HG02884 (cell line): Measurements from ENCODE around the gene BIRC2.
"Not testable (repeated sequence)": the region's sequence is repeated elsewhere in the genome, so short reads cannot be mapped to it uniquely, and the experiment has no call there.

Source experiments
- ATAC-seq: cut with Tn5 transposase; IDR thresholded peaks from one replicate; pipeline ENCODE4 v1.9.1; 2021; ENCODE audit warnings: mild to moderate bottlenecking, moderate library complexity; ENCODE audit not compliant: unreplicated experiment

BIRC2 gene

GRCh38 chr11:102346748-102347461, at the start of gene BIRC2:
Gene BIRC2, plus strand, starts transcription at chr11:102347214. Its CDS starts 2,641 bp downstream, at chr11:102349855.
- ATAC-seq = peak; percentile 77

- ATAC-seq = not testable (repeated sequence)
Observed at GRCh38 chr11:102300837-102301236, 46.2 kb upstream of the BIRC2 start.

DNA sequence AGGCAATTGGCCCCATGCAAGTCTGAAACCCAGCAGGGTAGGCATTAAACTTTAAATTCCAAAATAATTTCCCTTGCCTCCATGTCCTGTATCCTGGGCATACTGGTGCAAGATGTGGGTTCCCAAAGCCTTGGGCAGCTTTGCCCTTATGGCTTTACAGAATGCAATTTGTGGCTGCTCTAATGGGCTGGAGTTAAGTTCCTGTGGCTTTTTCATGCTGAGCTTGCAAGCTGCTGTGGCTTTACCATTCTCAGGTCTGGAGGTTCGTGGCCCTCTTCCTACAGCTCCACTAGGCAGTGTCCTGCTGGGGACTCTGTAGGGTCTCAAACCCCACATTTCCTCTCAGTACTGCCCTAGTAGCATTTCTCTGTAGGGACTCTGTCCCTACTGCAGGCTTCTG, 44.8 kb upstream of the BIRC2 start:
- no peak for ATAC-seq

- ATAC-seq = no peak
Observed at GRCh38 chr11:102304686-102305085, 42.3 kb upstream of the BIRC2 start.

GRCh38 chr11:102305352-102306047, 41.5 kb upstream of the BIRC2 start:
- ATAC-seq = no peak

GRCh38 chr11:102306048-102306597, 40.9 kb upstream of the BIRC2 start:
- no peak for ATAC-seq

DNA sequence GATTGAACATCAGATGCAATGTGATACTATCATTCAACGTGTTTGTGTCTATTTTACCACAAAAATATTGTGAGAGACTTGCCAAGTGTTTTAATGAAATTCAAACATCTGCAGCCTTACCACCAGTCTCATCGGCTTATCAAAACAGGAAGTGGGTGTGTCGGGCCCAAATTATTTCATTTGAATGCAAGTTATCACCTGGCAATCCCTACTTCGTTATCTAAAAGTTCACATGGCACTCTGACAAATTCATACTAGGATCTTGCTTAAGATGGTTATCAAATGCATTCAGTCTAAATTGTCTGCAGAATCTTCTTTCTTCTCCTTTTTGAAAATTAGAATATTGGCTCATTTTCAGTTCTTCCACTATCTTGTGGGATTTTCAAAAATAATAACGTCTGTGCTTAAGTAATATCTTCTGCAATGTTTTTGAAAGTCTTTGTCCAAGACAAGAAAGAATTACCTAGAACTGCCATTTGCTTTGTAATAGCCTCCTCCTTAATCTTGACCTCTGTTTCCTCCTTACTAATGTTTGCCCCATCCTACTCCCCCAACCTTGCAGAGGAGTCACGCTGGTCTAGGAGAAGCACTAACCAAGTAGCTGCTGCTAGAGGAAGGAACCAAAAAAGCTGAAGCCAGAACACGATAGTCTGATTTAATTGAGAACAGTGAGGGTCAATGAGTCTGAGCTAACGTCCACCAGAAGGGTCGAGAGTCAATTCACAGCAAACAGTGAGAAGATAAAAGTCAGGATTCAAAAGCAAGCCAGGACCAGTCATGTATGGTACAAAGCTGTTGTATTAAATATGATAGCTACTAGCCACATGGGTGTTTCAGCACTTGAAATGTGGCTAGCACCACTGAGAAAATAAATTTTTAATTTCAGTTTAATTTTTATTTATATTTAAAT, 39.9 kb upstream of the BIRC2 start:
- ATAC-seq = no peak

DNA sequence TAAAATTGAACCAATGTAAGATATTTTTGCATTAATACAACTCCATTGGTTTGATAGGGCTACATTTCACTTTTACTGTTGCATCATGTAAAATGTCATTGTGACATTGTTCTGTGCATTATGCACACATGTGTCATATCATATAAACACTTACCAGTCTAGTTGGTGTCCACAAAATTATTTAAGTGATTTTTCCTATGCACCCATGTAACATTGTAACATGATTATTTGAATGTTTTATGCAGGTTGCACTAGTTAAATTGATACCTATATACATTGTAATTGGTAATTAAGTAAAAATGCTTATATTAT, 39.3 kb upstream of the BIRC2 start:
- no peak for ATAC-seq

DNA sequence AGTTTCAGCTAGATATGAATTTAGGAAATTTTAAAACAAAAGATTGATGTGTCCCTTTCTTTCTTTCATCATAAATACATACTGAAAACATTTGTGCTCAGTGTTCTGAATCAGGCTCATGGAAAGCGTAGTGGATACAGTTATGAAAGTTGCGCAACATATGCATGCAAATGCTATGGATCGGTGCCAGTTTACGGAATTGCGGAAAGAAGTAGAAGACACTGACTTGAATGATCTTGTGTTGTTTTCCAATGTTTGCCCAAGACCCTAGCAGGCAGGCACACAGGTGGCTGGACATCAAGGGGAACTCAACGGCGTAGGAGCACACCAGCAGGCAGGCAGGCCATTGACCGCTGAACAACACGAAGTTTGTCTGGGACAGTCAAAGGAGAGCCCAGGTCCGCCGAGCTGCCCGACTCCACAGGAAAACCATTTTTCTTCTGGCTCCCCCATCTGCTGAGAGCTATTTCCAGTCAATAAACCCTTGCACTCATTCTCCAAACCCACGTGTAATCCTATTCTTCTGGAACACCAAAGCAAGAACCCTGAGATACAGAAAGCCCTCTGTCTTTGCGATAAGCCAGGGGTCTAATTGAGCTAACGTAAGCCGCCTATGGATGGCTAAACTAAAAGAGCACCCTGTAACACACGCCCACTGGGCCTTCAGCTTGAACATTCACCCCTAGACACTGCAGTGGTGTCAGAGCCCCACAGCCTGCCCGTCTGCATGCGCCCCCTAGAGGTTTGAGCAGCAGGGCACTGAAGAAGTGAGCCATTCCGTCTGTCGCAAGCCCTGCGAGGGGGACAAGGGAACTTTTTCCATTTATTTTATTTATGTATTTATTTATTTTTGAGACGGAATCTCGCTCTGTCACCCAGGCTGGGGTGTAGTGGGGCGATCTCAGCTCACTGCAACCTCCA, 37.1 kb upstream of the BIRC2 start:
- ATAC-seq = no peak

DNA sequence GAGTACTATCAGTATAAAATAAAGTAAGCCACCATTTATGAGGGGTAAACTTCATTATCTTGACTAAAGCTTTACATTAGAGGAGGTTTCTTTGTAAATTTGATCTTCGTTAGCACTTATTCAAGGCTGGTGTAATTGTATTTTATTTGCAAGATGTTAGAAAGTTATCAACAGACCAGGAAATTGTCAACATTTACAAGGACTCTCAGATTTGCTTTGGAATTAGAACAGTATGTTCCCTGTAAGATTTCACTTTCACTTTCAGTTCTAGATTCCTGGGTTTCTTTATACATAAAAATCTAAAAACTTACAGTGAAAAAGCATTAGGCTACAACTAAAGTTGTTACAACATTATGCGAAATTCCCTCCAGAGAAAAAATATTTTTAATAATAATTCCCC, 34.3 kb upstream of the BIRC2 start:
- no peak for ATAC-seq

GRCh38 chr11:102313238-102313940, 33.6 kb upstream of the BIRC2 start:
- ATAC-seq = no peak

GRCh38 chr11:102314784-102315183, 32.2 kb upstream of the BIRC2 start:
- no peak for ATAC-seq

- ATAC-seq = no peak
Observed at GRCh38 chr11:102316346-102316904, 30.6 kb upstream of the BIRC2 start.

DNA sequence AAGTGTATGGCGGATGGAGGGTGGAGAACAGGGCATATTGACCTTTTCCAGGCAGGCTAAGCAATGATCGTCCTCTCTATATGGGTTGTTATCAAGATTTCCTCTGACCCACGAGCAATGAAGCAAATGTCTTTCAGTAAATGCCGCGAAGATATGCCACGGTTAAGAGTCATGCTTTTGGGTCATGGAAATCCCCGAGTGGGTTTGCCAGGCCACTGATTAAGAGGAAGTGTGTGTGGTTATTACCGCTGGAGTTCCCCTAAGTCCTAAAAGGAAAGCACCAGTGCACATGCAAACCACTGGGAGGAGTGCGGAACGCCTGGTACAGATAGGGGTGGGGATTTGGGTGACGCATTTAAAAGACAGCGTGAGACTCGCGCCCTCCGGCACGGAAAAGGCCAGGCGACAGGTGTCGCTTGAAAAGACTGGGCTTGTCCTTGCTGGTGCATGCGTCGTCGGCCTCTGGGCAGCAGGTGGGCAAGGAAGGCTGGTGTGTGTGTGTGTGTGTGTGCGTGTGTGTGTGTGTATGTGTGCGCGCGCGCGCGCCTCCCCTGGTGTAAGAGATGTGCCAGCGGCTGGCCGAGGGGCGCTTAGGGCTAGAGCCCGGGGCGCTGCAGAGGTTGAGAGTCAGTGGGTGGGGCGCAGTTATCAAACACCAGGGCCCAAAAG, 29.8 kb upstream of the BIRC2 start, which contains the start of gene BIRC3:
TSS of gene BIRC3 (plus strand) at position 386 of the 669 bp plus-strand sequence. CDS start 7,026 bp downstream, outside the sequence.
- ATAC-seq = peak; percentile 79

DNA sequence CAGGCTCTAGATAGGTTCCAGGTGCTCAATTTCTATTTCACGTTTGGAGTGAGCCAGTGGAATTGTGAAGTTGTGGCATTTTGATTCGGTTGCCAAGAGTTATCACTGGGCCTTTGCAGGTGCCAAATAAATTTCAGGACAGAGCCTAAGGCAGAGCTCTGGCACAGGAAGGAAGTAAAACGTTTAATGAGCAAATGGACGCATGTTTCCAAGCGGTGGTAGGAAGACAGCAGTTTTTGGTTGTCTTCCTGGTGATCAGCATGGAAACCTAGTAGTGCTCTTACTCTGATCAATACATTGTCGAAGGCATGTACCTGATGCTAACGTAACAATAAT, 29.3 kb upstream of the BIRC2 start:
- no peak for ATAC-seq

DNA sequence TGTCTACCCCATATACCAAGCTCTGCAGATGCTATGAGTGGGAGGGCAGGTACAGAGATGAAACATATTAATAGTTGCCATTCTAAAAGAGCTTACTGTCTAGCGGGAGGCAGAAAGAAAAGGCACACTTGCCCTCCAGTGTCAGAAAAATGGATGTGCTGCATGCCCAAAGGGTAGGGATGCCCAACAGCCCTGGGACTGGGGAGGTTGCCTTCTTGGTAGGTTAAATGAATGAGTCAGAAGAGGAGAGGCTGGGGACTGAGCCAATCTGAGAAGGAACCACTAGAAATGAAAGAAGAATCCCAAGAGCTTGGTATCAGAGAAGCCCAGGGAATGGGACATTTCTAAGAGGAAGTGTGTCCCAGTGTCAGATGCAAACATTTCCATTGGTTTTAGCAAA, 28.5 kb upstream of the BIRC2 start:
- ATAC-seq = peak; percentile 27

DNA sequence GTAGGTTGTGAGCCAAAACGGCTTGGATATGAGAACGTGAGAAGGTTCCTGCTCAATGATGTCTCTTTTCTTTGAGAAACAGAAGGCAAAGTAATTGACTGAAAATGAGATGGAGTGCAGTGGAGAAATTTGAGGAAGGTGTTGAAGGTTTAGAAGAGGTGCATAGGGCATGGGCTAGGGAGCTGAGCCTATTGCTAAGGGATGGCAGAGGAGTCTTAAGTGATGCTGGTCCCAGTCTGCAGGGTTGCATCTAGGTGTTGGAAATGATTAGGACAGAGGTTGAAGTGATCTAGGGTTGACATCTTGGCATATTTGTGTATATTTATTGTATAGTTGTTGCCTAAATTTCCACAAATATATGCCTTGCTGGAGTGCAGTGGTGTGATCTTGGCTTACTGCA, 27.5 kb upstream of the BIRC2 start:
- no peak for ATAC-seq

DNA sequence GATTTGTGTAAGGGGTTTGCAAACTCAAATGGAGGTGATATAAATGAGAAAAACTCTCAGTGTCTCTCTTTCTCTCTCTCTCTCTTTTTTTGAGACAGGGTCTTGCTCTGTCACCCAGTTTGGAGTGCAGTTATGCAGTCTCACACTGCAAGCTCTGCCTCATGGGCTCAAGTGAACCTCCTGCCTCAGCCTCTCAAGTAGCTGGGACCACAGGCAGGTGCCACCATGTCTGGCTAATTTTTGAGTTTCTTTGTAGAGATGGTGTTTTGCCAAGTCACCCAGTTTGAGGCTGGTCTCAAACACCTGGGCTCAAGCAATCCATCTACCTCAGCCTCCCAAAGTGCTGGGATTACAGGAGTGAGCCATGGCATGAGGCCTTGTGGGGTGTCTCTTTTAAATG, 26.8 kb upstream of the BIRC2 start:
- no peak for ATAC-seq

DNA sequence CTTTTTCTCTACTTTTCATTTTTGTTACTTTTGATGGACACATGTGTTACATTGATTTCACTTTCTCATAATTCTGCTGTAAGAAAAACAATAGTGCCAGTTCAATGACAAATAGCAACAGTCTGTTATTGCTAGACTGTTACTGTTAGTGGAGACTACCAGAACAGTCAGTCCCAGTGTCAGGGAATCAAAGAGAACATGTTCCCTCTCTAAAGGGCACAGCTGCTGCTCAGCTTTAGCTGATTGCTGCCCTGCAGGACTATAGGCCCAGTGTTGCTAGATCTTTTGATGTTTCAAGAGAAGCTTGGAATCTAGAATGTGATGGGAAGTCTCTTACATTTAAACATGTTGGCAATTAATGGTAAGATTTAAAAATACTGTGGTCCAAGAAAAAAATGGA, 26.3 kb upstream of the BIRC2 start:
- ATAC-seq = no peak
